Measurements from ENCODE around the gene ZNF214.

ZNF214 gene

DNA sequence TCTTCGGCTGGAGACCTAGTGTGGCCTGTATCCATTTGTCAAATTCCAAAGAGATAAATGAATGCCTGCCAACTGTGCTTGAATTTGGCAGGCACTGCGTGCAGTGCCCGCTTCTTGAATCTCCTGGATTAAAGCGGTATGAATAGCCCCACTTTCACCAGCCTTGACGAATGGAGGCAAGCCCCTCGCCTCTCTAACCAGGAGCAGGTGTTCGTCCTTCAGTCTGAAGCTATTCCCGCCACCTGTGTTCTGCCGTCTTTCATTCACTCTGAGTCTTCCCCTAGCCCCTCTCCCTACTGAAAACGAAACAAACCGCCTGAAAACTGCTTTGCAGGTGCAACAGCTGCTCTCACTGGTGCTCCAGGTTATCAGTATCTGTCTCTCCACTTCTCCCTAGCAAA lies 11.3 kb upstream of the ZNF214 start:
- Histone ChIP-seq H4K20me1 (no peaks in the 10 kb centered on the region), H3K9ac (no peak overlapping the region), H3K4me2 (no peak overlapping the region), H3K4me1 (no peaks in the 10 kb centered on the region), H3K36me3 (no peaks in the 10 kb centered on the region), H3K27ac (no peak overlapping the region), H3K27me3 (no peaks in the 10 kb centered on the region), H3K9me3 (replicated peaks in 1 of 11) (no peaks in the 10 kb centered on the region), H3K4me3 (no peak overlapping the region)
- no peak for TF ChIP-seq Cebpa-rat (IDR thresholded peaks at IDR 0.05)

DNA sequence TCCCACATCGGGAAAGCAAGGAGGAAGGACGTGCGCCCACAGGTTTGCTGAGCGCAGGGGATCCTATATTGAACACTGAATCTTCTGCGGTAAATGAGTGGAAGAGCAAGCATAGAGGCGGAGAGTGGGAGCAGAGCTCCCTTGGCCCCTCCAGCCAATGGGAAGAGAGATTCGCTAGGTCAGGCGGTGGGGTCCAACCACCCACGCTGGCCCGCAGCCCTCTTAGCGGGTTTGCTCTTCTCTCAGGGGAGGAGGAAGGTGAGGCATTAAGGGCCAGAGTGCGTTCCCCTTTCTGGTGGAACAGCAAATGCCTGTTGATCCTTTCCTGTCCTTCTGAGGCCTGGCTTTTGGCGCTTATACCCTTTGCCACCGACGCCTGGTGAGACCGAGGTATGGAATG lies 10.7 kb upstream of the ZNF214 start:
- Histone ChIP-seq H3K9me3 (replicated peaks in 1 of 11) (no peaks in the 10 kb centered on the region), H3K27me3 (no peaks in the 10 kb centered on the region), H3K4me2 (no peak overlapping the region), H3K9ac (no peak overlapping the region), H4K20me1 (no peaks in the 10 kb centered on the region), H3K4me1 (no peaks in the 10 kb centered on the region), H3K4me3 (no peak overlapping the region), H3K27ac (no peak overlapping the region), H3K36me3 (no peaks in the 10 kb centered on the region)
- TF ChIP-seq Cebpa-rat (IDR thresholded peaks at IDR 0.05) = no peak

DNA sequence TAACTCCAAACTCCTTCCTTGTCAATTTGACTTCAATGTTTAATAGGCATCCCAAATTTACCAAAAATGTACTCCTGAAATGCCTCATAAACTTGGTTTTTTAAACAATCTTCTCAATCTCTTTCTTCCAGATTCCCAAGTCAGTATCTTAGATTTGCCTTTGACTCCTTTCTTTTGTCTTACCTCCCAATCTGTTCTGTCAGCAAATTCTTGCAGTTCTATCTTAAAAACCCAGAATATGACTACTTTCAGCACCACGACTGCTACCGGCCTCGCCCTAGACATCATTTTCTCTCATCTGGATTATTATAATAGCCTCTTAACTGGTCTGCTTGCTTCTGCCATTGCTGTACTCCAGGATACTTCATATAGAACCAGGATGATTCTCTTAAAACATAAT lies 8.0 kb upstream of the ZNF214 start:
- no peak overlapping the region for H3K9ac ChIP-seq
- H4K20me1 ChIP-seq = no peaks in the 10 kb centered on the region
- no peak for TF ChIP-seq Cebpa-rat (IDR thresholded peaks at IDR 0.05)
- H3K4me1 ChIP-seq = no peaks in the 10 kb centered on the region
- H3K9me3 ChIP-seq (replicated peaks in 1 of 11) = no peaks in the 10 kb centered on the region
- H3K27me3 ChIP-seq = no peaks in the 10 kb centered on the region
- H3K36me3 ChIP-seq = no peaks in the 10 kb centered on the region
- H3K4me3 ChIP-seq = no peak overlapping the region
- no peak overlapping the region for H3K27ac ChIP-seq
- H3K4me2 ChIP-seq = no peak overlapping the region

- no peak for TF ChIP-seq Cebpa-rat (IDR thresholded peaks at IDR 0.05)
- H3K9me3 ChIP-seq (replicated peaks in 1 of 11) = peaks cover 0 to 10% (median 0%) of the 10 kb centered on the region in 11 experiments; a peak in 6 of 22 replicates
- no peaks in the 10 kb centered on the region for H3K4me1 ChIP-seq
- H3K4me3 ChIP-seq = no peak overlapping the region
- H3K27me3 ChIP-seq = no peaks in the 10 kb centered on the region
- H3K4me2 ChIP-seq = no peak overlapping the region
- no peak overlapping the region for H3K9ac ChIP-seq
- H4K20me1 ChIP-seq = no peaks in the 10 kb centered on the region
- no peaks in the 10 kb centered on the region for H3K36me3 ChIP-seq
- H3K27ac ChIP-seq = no peak overlapping the region
Observed at GRCh38 chr11:7021318-7021717, 1.2 kb upstream of the ZNF214 start.

GRCh38 chr11:7019500-7020182 lies 505 bp downstream of the ZNF214 start:
- no peak overlapping the region for H3K9ac ChIP-seq
- H3K27me3 ChIP-seq = no peaks in the 10 kb centered on the region
- no peak overlapping the region for H3K4me3 ChIP-seq
- TF ChIP-seq Cebpa-rat (IDR thresholded peaks at IDR 0.05) = no peak
- H3K4me2 ChIP-seq = no peak overlapping the region
- peaks cover 0 to 10% (median 0%) of the 10 kb centered on the region in 11 experiments; a peak in 6 of 22 replicates for H3K9me3 ChIP-seq (replicated peaks in 1 of 11)
- no peak overlapping the region for H3K27ac ChIP-seq
- no peaks in the 10 kb centered on the region for H4K20me1 ChIP-seq
- no peaks in the 10 kb centered on the region for H3K36me3 ChIP-seq
- no peaks in the 10 kb centered on the region for H3K4me1 ChIP-seq

DNA sequence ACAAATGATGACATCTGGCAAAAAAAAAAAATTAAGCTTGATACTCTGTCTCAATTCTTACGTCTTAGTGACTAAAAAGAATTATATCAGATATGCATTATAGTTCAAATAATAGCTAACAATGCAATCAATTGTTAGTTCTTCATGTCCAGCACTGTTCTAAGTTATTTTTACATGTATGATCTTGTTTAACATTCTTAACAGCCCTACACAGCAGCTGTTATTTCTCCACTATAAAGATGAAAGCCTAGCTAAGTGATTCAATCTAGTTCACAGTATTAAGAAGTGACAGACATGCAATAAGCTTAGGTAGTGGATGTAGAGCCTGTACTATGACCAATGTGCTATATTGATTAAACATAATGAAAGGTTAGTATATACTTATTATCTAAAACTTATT lies 4.1 kb downstream of the ZNF214 start:
- Histone ChIP-seq H3K4me2 (no peak overlapping the region), H3K27ac (no peak overlapping the region)
- no peak for TF ChIP-seq Cebpa-rat (IDR thresholded peaks at IDR 0.05)

GRCh38 chr11:7014118-7014517 lies 6.0 kb downstream of the ZNF214 start:
- no peaks in the 10 kb centered on the region for H3K9me3 ChIP-seq (replicated peaks in 1 of 11)
- no peak overlapping the region for H3K4me2 ChIP-seq
- H3K9ac ChIP-seq = no peak overlapping the region
- peaks cover 0 to 8% (median 0%) of the 10 kb centered on the region in 10 experiments; a peak in 4 of 20 replicates for H3K4me1 ChIP-seq
- no peak overlapping the region for H3K27ac ChIP-seq
- H4K20me1 ChIP-seq = no peaks in the 10 kb centered on the region
- no peak overlapping the region for H3K4me3 ChIP-seq
- no peaks in the 10 kb centered on the region for H3K27me3 ChIP-seq
- no peaks in the 10 kb centered on the region for H3K36me3 ChIP-seq
- no peak for TF ChIP-seq Cebpa-rat (IDR thresholded peaks at IDR 0.05)

More for the DNA sequence above, 4.1 kb downstream of the ZNF214 start:
- peaks cover 0 to 8% (median 0%) of the 10 kb centered on the region in 10 experiments; a peak in 4 of 20 replicates for H3K4me1 ChIP-seq
- H3K4me3 ChIP-seq = no peak overlapping the region
- H3K36me3 ChIP-seq = no peaks in the 10 kb centered on the region
- no peak overlapping the region for H3K9ac ChIP-seq
- H3K9me3 ChIP-seq (replicated peaks in 1 of 11) = peaks cover 0 to 10% (median 0%) of the 10 kb centered on the region in 11 experiments; a peak in 6 of 22 replicates
- no peaks in the 10 kb centered on the region for H4K20me1 ChIP-seq
- H3K27me3 ChIP-seq = no peaks in the 10 kb centered on the region

GRCh38 chr11:7004482-7004881 lies 15.7 kb downstream of the ZNF214 start:
- no peak overlapping the region for H3K27ac ChIP-seq
- peaks cover 0 to 8% (median 0%) of the 10 kb centered on the region in 10 experiments; a peak in 3 of 20 replicates for H3K4me1 ChIP-seq
- no peak overlapping the region for H3K9ac ChIP-seq
- no peaks in the 10 kb centered on the region for H3K27me3 ChIP-seq
- H4K20me1 ChIP-seq = no peaks in the 10 kb centered on the region
- H3K4me3 ChIP-seq = no peak overlapping the region
- no peaks in the 10 kb centered on the region for H3K9me3 ChIP-seq (replicated peaks in 1 of 11)
- H3K4me2 ChIP-seq = peak overlapping the region in 2 of 11 experiments; percentile 32 to 46; a peak in 2 of 22 replicates
- no peak for TF ChIP-seq Cebpa-rat (IDR thresholded peaks at IDR 0.05)
- no peaks in the 10 kb centered on the region for H3K36me3 ChIP-seq

GRCh38 chr11:6995703-6996102 lies 24.4 kb downstream of the ZNF214 start:
- no peaks in the 10 kb centered on the region for H3K4me1 ChIP-seq
- H3K36me3 ChIP-seq = no peaks in the 10 kb centered on the region
- no peaks in the 10 kb centered on the region for H4K20me1 ChIP-seq
- H3K27ac ChIP-seq = no peak overlapping the region
- no peaks in the 10 kb centered on the region for H3K27me3 ChIP-seq
- no peak for TF ChIP-seq Cebpa-rat (IDR thresholded peaks at IDR 0.05)
- H3K4me2 ChIP-seq = no peak overlapping the region
- H3K9me3 ChIP-seq (replicated peaks in 1 of 11) = no peaks in the 10 kb centered on the region
- H3K9ac ChIP-seq = no peak overlapping the region
- no peak overlapping the region for H3K4me3 ChIP-seq

All from BLaER1 treated with 17β-estradiol and CSF1 and Interleukin-3, amounts not matched to agents 10 nM and 100 nM (cell line).